IMR-90 (cell line): ENCODE measurements around the gene SH3BGRL. TPM values are rescaled to one million over a fixed set of nuclear protein-coding genes. Genes with fewer than 3 reads are reported as not detected.

Experiments used
- ATAC-seq: fragments of 200-7000 bp; cut with Tn5 transposase; 2 replicates; pipeline ENCODE4 v1.9.1; 2020; ENCODE audit warnings: low read depth, mild to moderate bottlenecking, moderate library complexity
- BruUV-seq: library from RNA; stranded (reverse); fragments of 400-500 nt; replicated peaks from 2 replicates; lab custom pipeline; 2021; lab: Mats Ljungman, UMichigan
- CTCF ChIA-PET: fragments of 300-600 bp; formaldehyde crosslinking; extraction: SDS; loops from one replicate; lab custom pipeline; 2021; ENCODE audit warnings: antibody characterized with exemption; lab: Yijun Ruan, JAX
- POLR2A ChIA-PET: fragments of 300-600 bp; sonication (Branson Sonifier 250); formaldehyde crosslinking; loops from one replicate; lab custom pipeline; 2022; ENCODE audit warnings: antibody characterized with exemption; ENCODE audit not compliant: unreplicated experiment; lab: Charles Lee
- DNase-seq: peaks from one replicate; pipeline ENCODE4 v3.0.0; 2013
- H2AFZ ChIP-seq: replicated peaks from 2 replicates; pipeline ENCODE3; 2013; ENCODE audit warnings: low read length, mild to moderate bottlenecking; ENCODE audit not compliant: poor library complexity
- H2AK5ac ChIP-seq: 2 replicates; pipeline ENCODE4 v1.6.1; 2013; ENCODE audit warnings: low read depth, low read length, inconsistent platforms
- H2AK9ac ChIP-seq: replicated peaks from 2 replicates; pipeline ENCODE3; 2013; ENCODE audit warnings: mild to moderate bottlenecking, low read depth, low read length, moderate library complexity; ENCODE audit not compliant: poor library complexity
- H2BK120ac ChIP-seq: 2 replicates; pipeline ENCODE4 v1.6.1; 2013; ENCODE audit warnings: low read depth, low read length, inconsistent platforms
- H2BK15ac ChIP-seq: 3 replicates; pipeline ENCODE4 v1.6.1; 2013; ENCODE audit warnings: low read depth, low read length, inconsistent platforms
- H2BK20ac ChIP-seq: 2 replicates; pipeline ENCODE4 v1.6.1; 2013; ENCODE audit warnings: low read depth, mild to moderate bottlenecking, inconsistent platforms, low read length, moderate library complexity
- H2BK5ac ChIP-seq: 2 replicates; pipeline ENCODE4 v1.6.1; 2013; ENCODE audit warnings: mild to moderate bottlenecking, low read depth, low read length, inconsistent platforms; ENCODE audit not compliant: poor library complexity, severe bottlenecking
- H3K14ac ChIP-seq: replicated peaks from 2 replicates; pipeline ENCODE4 v1.6.1; 2013; ENCODE audit warnings: low read depth, low read length, inconsistent platforms
- H3K18ac ChIP-seq: 2 replicates; pipeline ENCODE4 v1.6.1; 2013; ENCODE audit warnings: low read depth, low read length, control low read depth
- H3K23ac ChIP-seq: 2 replicates; pipeline ENCODE4 v1.6.1; 2013; ENCODE audit warnings: low read depth, low read length, inconsistent platforms
- H3K27ac ChIP-seq: 2 replicates; pipeline ENCODE4 v1.5.1; 2013; ENCODE audit warnings: mild to moderate bottlenecking, control low read depth, low read length; ENCODE audit not compliant: insufficient read depth
- H3K27me3 ChIP-seq: 2 replicates; pipeline ENCODE4 v1.6.1; 2013; ENCODE audit warnings: low read length; ENCODE audit not compliant: control insufficient read depth, insufficient read depth
- H3K36me3 ChIP-seq: 2 replicates; pipeline ENCODE4 v1.6.1; 2013; ENCODE audit warnings: low read length, mixed read lengths; ENCODE audit not compliant: control insufficient read depth, insufficient read depth
- H3K4ac ChIP-seq: 2 replicates; pipeline ENCODE4 v1.6.1; 2013; ENCODE audit warnings: low read depth, low read length, inconsistent platforms
- H3K4me1 ChIP-seq: 2 replicates; pipeline ENCODE4 v1.6.1; 2013; ENCODE audit warnings: low read length, mixed read lengths; ENCODE audit not compliant: control insufficient read depth, insufficient read depth
- H3K4me2 ChIP-seq: 2 replicates; pipeline ENCODE4 v1.6.1; 2013; ENCODE audit warnings: low read depth, mild to moderate bottlenecking, control low read depth, low read length, moderate library complexity
- H3K4me3 ChIP-seq: 2 replicates; pipeline ENCODE4 v1.5.1; 2013; ENCODE audit warnings: low read depth, mild to moderate bottlenecking, control low read depth, low read length, moderate library complexity; ENCODE audit not compliant: insufficient read depth
- H3K56ac ChIP-seq: 2 replicates; pipeline ENCODE4 v1.6.1; 2013; ENCODE audit warnings: low read length, inconsistent platforms; ENCODE audit not compliant: insufficient read depth; ENCODE audit errors: extremely low read depth
- H3K79me1 ChIP-seq, 2 experiments: 2 replicates each; pipeline ENCODE4 v1.6.1; 2013; ENCODE audit warnings: low read length in 2 of 2, inconsistent platforms in 1 of 2, low read depth in 1 of 2
- H3K9ac ChIP-seq: 2 replicates; pipeline ENCODE4 v1.6.1; 2013; ENCODE audit warnings: low read depth, low read length, control low read depth
- H3K9me1 ChIP-seq: 2 replicates; pipeline ENCODE4 v1.6.1; 2013; ENCODE audit warnings: low read length, inconsistent platforms; ENCODE audit not compliant: insufficient read depth
- H3K9me3 ChIP-seq: 2 replicates; pipeline ENCODE4 v1.6.1; 2013; ENCODE audit warnings: low read length; ENCODE audit not compliant: control insufficient read depth, insufficient read depth
- H4K20me1 ChIP-seq: 2 replicates; pipeline ENCODE4 v1.6.1; 2013; ENCODE audit warnings: low read length, inconsistent platforms; ENCODE audit not compliant: insufficient read depth
- H4K5ac ChIP-seq: 2 replicates; pipeline ENCODE4 v1.6.1; 2013; ENCODE audit warnings: mild to moderate bottlenecking, low read depth, low read length, control low read depth
- H4K8ac ChIP-seq, 2 experiments: 2 replicates each; pipeline ENCODE4 v1.6.1; 2013; ENCODE audit warnings: low read depth in 2 of 2, low read length in 2 of 2, control low read depth in 1 of 2, inconsistent platforms in 1 of 2
- H4K91ac ChIP-seq: 2 replicates; pipeline ENCODE4 v1.6.1; 2013; ENCODE audit warnings: low read depth, low read length, inconsistent platforms; ENCODE audit not compliant: insufficient read depth
- BHLHE40 ChIP-seq: fragments of 150-350 bp; IDR thresholded peaks from 2 replicates; pipeline ENCODE4 v1.6.1; 2016; ENCODE audit warnings: mild to moderate bottlenecking, low read depth, low read length
- CEBPB ChIP-seq: IDR thresholded peaks from 2 replicates; pipeline ENCODE4 v1.6.1; 2012; ENCODE audit warnings: low read depth, low read length, improper control_type of control experiment
- CHD1 ChIP-seq: IDR thresholded peaks from 2 replicates; pipeline ENCODE4 v1.6.1; 2012; ENCODE audit warnings: low read depth, low read length, improper control_type of control experiment
- CTCF ChIP-seq: conservative IDR thresholded peaks from 2 replicates; pipeline ENCODE4 v1.5.1; 2012; ENCODE audit warnings: mild to moderate bottlenecking, low read depth, low read length, improper control_type of control experiment
- FOS ChIP-seq: fragments of 150-350 bp; IDR thresholded peaks from 2 replicates; pipeline ENCODE4 v1.6.1; 2016; ENCODE audit warnings: low read depth, low read length
- MAFK ChIP-seq: IDR thresholded peaks from 2 replicates; pipeline ENCODE4 v1.6.1; 2012; ENCODE audit warnings: low read depth, low read length, improper control_type of control experiment
- MAZ ChIP-seq: IDR thresholded peaks from 2 replicates; pipeline ENCODE4 v1.6.1; 2012; ENCODE audit warnings: low read depth, mild to moderate bottlenecking, low read length, improper control_type of control experiment, moderate library complexity, borderline replicate concordance
- MXI1 ChIP-seq: IDR thresholded peaks from 2 replicates; pipeline ENCODE4 v1.6.1; 2012; ENCODE audit warnings: low read depth, mild to moderate bottlenecking, low read length, moderate library complexity, borderline replicate concordance
- NFE2L2 ChIP-seq: fragments of 150-350 bp; IDR thresholded peaks from 2 replicates; pipeline ENCODE4 v1.6.1; 2016; ENCODE audit warnings: low read depth, mild to moderate bottlenecking, low read length
- POLR2A ChIP-seq: IDR thresholded peaks from 2 replicates; pipeline ENCODE4 v1.6.1; 2012; ENCODE audit warnings: mild to moderate bottlenecking, low read depth, low read length
- RAD21 ChIP-seq: IDR thresholded peaks from 2 replicates; pipeline ENCODE4 v1.6.1; 2012; ENCODE audit warnings: low read length, improper control_type of control experiment
- RCOR1 ChIP-seq: IDR thresholded peaks from 2 replicates; pipeline ENCODE4 v1.6.1; 2012; ENCODE audit warnings: mild to moderate bottlenecking, low read length, improper control_type of control experiment; ENCODE audit not compliant: insufficient replicate concordance
- RFX5 ChIP-seq: IDR thresholded peaks from 2 replicates; pipeline ENCODE4 v1.8.0; 2012; ENCODE audit warnings: low read depth, mild to moderate bottlenecking, low read length, moderate library complexity
- SMC3 ChIP-seq: fragments of 150-350 bp; IDR thresholded peaks from 2 replicates; pipeline ENCODE4 v1.6.1; 2016; ENCODE audit warnings: low read depth, mild to moderate bottlenecking, antibody characterized with exemption, low read length, moderate library complexity
- USF2 ChIP-seq: fragments of 150-350 bp; IDR thresholded peaks from 2 replicates; pipeline ENCODE4 v1.6.1; 2017; ENCODE audit warnings: mild to moderate bottlenecking, antibody characterized with exemption, low read length, low read depth
- WGBS, 2 experiments: methylation state at CpG; one replicate each; pipeline versions ENCODE4 v1.1.5 to v1.1.7; 2013; ENCODE audit warnings: missing lambda C conversion rate in 2 of 2; ENCODE audit not compliant: insufficient read length in 1 of 2; ENCODE audit errors: extremely low coverage in 2 of 2; 5-methylcytosine and 5-hydroxymethylcytosine counted together
- dilution Hi-C: fragments of 300-500 bp; cut with HindIII; formaldehyde crosslinking; loops from one replicate; pipeline ENCODE4 v1.14.3; 2018; ENCODE audit warnings: low sequenced_read_pairs; ENCODE audit not compliant: unreplicated experiment
- in situ Hi-C: fragments of 300-500 bp; cut with MboI; formaldehyde crosslinking; loops from 3 replicates; pipeline ENCODE4 v1.14.3; 2019; ENCODE audit warnings: low sequenced_read_pairs, inconsistent platforms, mixed read lengths
- intact Hi-C: fragments of 100-400 bp; cut with micrococcal nuclease; formaldehyde crosslinking; loops from 2 replicates; pipeline ENCODE4 v1.10.0; 2022
- polyA plus RNA-seq, 3 experiments: library from polyadenylated mRNA; depleted of rRNA; stranded (reverse); fragments of >200 nt; gene quantifications; 2 replicates each; pipeline ENCODE4 v1.2.3, GENCODE V29; 2012; ENCODE audit warnings: low replicate concordance in 1 of 3
- total RNA-seq: library from RNA; depleted of rRNA; stranded (reverse); fragments of >200 nt; gene quantifications from 2 replicates; pipeline ENCODE4 v1.2.3, GENCODE V29; 2012

SH3BGRL gene
- total and polyA plus RNA-seq, 2 of the 4 experiments (the other 2 are of a cell fraction): 50.7 to 110 TPM

- no CpG with 5 or more reads among the region's 1 CpG for WGBS, 2 experiments
- Histone ChIP-seq H3K18ac (peak overlapping the region; percentile 85; the same call in 1 of the 2 replicates), H3K4me1 (no peaks in the 10 kb centered on the region), H2BK120ac (0 out of 2 replicates have a peak overlapping the region, but pooled peaks have one; percentile 6), H3K36me3 (no peaks in the 10 kb centered on the region), H4K5ac (peak overlapping the region; percentile 74), H4K91ac (no peak overlapping the region), H3K79me1 (peaks cover 0 to 10% of the 10 kb centered on the region in 2 experiments), H2BK20ac (no peak overlapping the region), H3K23ac (peak overlapping the region; percentile 59; the same call in 1 of the 2 replicates), H3K27me3 (no peaks in the 10 kb centered on the region), H3K9me3 (no peaks in the 10 kb centered on the region), H2AK9ac (peak overlapping the region; percentile 11), H3K14ac (peak overlapping the region; percentile 61), H3K9ac (peak overlapping the region; percentile 53), H2BK15ac (no peak overlapping the region), H2AK5ac (no peak overlapping the region), H4K20me1 (no peaks in the 10 kb centered on the region), H3K4ac (0 out of 2 replicates have a peak overlapping the region, but pooled peaks have one; percentile 20), H4K8ac (no peak overlapping the region; a peak in 1 of 4 replicates), H3K56ac (peak overlapping the region; percentile 14; the same call in 1 of the 2 replicates), H3K4me3 (peak overlapping the region; percentile 58), H3K27ac (no peak overlapping the region; the same call in 1 of the 2 replicates), H3K4me2 (peak overlapping the region; percentile 93), H2AFZ (no peak overlapping the region), H2BK5ac (peak overlapping the region; percentile 93), H3K9me1 (no peaks in the 10 kb centered on the region)
- ATAC-seq: no peak
- no peak for DNase-seq
- intact Hi-C loops: loop anchor here (1.0 kb wide), 1 partner anchor 56 kb away; no protein-coding TSS in a partner anchor
- dilution Hi-C loops: no loop called here
- BruUV-seq: no TSS peak
- CTCF ChIA-PET: interaction anchor here (0.9 to 1.4 kb wide), 3 partner anchors 10 to 175 kb away, joined by 3 to 12 read pairs (median 3); no protein-coding TSS in a partner anchor
- POLR2A ChIA-PET: interaction anchor here (0.7 to 1.4 kb wide), 2 partner anchors 56 to 237 kb away, joined by 3 to 5 read pairs; no protein-coding TSS in a partner anchor
- in situ Hi-C loops: no loop called here
- TF ChIP-seq MXI1: no peak
- no peak for TF ChIP-seq FOS
- no peak for TF ChIP-seq BHLHE40
- no peak for TF ChIP-seq NFE2L2
- no peak for TF ChIP-seq USF2
- TF ChIP-seq POLR2A: no peak
- TF ChIP-seq RCOR1: no peak
- no peak for TF ChIP-seq RAD21
- TF ChIP-seq RFX5: no peak
- TF ChIP-seq MAZ: no peak
- TF ChIP-seq CEBPB: no peak
- no peak for TF ChIP-seq CHD1
- no peak for TF ChIP-seq MAFK
- TF ChIP-seq CTCF: no peak
- TF ChIP-seq SMC3: no peak
Measured at GRCh38 chrX:81202943-81203342, 1.0 kb downstream of the SH3BGRL start.
